Urinary bladder (tissue), 4 donors: ENCODE results near the gene C7orf33. TPM values are rescaled to one million over a fixed set of nuclear protein-coding genes. Genes with fewer than 3 reads are reported as not detected.
"Not testable (repeated sequence)": the region's sequence is repeated elsewhere in the genome, so short reads cannot be mapped to it uniquely, and the experiment has no call there.

Experiments used
- DNase-seq: peaks from one replicate; pipeline ENCODE4 v3.0.0-alpha.2; 2015; ENCODE audit errors: extremely low spot score
- H3K27ac ChIP-seq: one replicate; pipeline ENCODE4 v1.5.1; 2013; ENCODE audit warnings: low read depth, mild to moderate bottlenecking, moderate library complexity
- H3K36me3 ChIP-seq: one replicate; pipeline ENCODE4 v1.6.1; 2013; ENCODE audit warnings: mild to moderate bottlenecking, moderate library complexity; ENCODE audit not compliant: insufficient read depth
- H3K4me1 ChIP-seq: one replicate; pipeline ENCODE4 v1.6.1; 2013; ENCODE audit warnings: mild to moderate bottlenecking, moderate library complexity; ENCODE audit not compliant: insufficient read depth
- H3K4me3 ChIP-seq: one replicate; pipeline ENCODE4 v1.5.1; 2013; ENCODE audit warnings: low read depth, low read length
- WGBS: extraction: QIAGEN DNeasy Blood & Tissue Kit; methylation state at CpG from one replicate; pipeline ENCODE4 v1.1.7; 2013; 5-methylcytosine and 5-hydroxymethylcytosine counted together
- polyA plus RNA-seq: library from polyadenylated mRNA; stranded (reverse); fragments of 200-250 nt; gene quantifications from one replicate; pipeline ENCODE4 v1.2.3, GENCODE V29; 2013
- total RNA-seq: library from RNA; depleted of rRNA; stranded (reverse); fragments of >200 nt; gene quantifications from one replicate; pipeline ENCODE4 v1.2.3, GENCODE V29; 2014
- donor health status: healthy with polysubstance abuse.
- donor health status: healthy.

Gene C7orf33
- total and polyA plus RNA-seq, 2 donors, result not detected

GRCh38 chr7:148588670-148589131 lies 1.9 kb upstream of the C7orf33 start:
- Histone ChIP-seq H3K27ac (no peak overlapping the region), H3K36me3 (no peaks in the 10 kb centered on the region), H3K4me3 (no peak overlapping the region), H3K4me1 (no peaks in the 10 kb centered on the region)
- 77% methylated on average over 13 of the region's 13 CpGs for WGBS
- DNase-seq, result no peak

- Histone ChIP-seq H3K4me1 (no peaks in the 10 kb centered on the region), H3K36me3 (no peaks in the 10 kb centered on the region), H3K4me3 (no peak overlapping the region), H3K27ac (no peak overlapping the region)
- no peak for DNase-seq
- 58% methylated on average over 3 of the region's 3 CpGs for WGBS
Measured at GRCh38 chr7:148589640-148590039, 926 bp upstream of the C7orf33 start.

- H3K4me1 ChIP-seq, DNase-seq, H3K4me3 ChIP-seq, H3K27ac ChIP-seq, H3K36me3 ChIP-seq: not testable (repeated sequence)
- 95% methylated on average over 3 of the region's 3 CpGs for WGBS
Measured at GRCh38 chr7:148596354-148596753, 5.8 kb downstream of the C7orf33 start.

GRCh38 chr7:148598351-148598750 lies 7.8 kb downstream of the C7orf33 start:
- no peak overlapping the region for H3K27ac ChIP-seq
- H3K4me3 ChIP-seq, result no peak overlapping the region
- 62% methylated on average over 3 of the region's 3 CpGs for WGBS
- no peak for DNase-seq
- H3K36me3 ChIP-seq, result no peaks in the 10 kb centered on the region
- H3K4me1 ChIP-seq, result no peaks in the 10 kb centered on the region

GRCh38 chr7:148605350-148605749 lies 14.8 kb downstream of the C7orf33 start:
- DNase-seq, result no peak
- WGBS, result 82% methylated on average over 2 of the region's 2 CpGs
- no peaks in the 10 kb centered on the region for H3K36me3 ChIP-seq
- H3K27ac ChIP-seq, result no peak overlapping the region
- H3K4me3 ChIP-seq, result no peak overlapping the region
- H3K4me1 ChIP-seq, result no peaks in the 10 kb centered on the region

GRCh38 chr7:148607151-148607661 lies 16.6 kb downstream of the C7orf33 start:
- no peaks in the 10 kb centered on the region for H3K36me3 ChIP-seq
- WGBS, result 41% methylated on average over 4 of the region's 4 CpGs
- H3K4me3 ChIP-seq, result no peak overlapping the region
- H3K27ac ChIP-seq, result no peak overlapping the region
- no peak for DNase-seq
- no peaks in the 10 kb centered on the region for H3K4me1 ChIP-seq

- 33% methylated on average over 3 of the region's 3 CpGs for WGBS
- H3K36me3 ChIP-seq, result no peaks in the 10 kb centered on the region
- H3K4me3 ChIP-seq, result no peak overlapping the region
- no peak overlapping the region for H3K27ac ChIP-seq
- H3K4me1 ChIP-seq, result no peaks in the 10 kb centered on the region
- peak; percentile 36 for DNase-seq
Measured at GRCh38 chr7:148609045-148609725, 18.6 kb downstream of the C7orf33 start.

GRCh38 chr7:148611692-148612091 lies 21.1 kb downstream of the C7orf33 start:
- 61% methylated on average over 4 of the region's 4 CpGs for WGBS
- H3K36me3 ChIP-seq, result no peaks in the 10 kb centered on the region
- DNase-seq, result no peak
- H3K4me3 ChIP-seq, result no peak overlapping the region
- no peak overlapping the region for H3K27ac ChIP-seq
- no peaks in the 10 kb centered on the region for H3K4me1 ChIP-seq

GRCh38 chr7:148615085-148615730 lies 24.6 kb downstream of the C7orf33 start:
- no peaks in the 10 kb centered on the region for H3K4me1 ChIP-seq
- no peak overlapping the region for H3K4me3 ChIP-seq
- no peaks in the 10 kb centered on the region for H3K36me3 ChIP-seq
- 70% methylated on average over 6 of the region's 6 CpGs for WGBS
- no peak overlapping the region for H3K27ac ChIP-seq
- DNase-seq, result no peak

GRCh38 chr7:148620749-148621359 lies 30.3 kb downstream of the C7orf33 start:
- WGBS, result 54% methylated on average over 6 of the region's 6 CpGs

GRCh38 chr7:148621563-148621962 lies 31.0 kb downstream of the C7orf33 start:
- no peaks in the 10 kb centered on the region for H3K36me3 ChIP-seq
- no peak for DNase-seq
- no peak overlapping the region for H3K4me3 ChIP-seq
- WGBS, result 89% methylated on average over 1 of the region's 1 CpG
- no peaks in the 10 kb centered on the region for H3K4me1 ChIP-seq
- H3K27ac ChIP-seq, result no peak overlapping the region

More at GRCh38 chr7:148620749-148621359, 30.3 kb downstream of the C7orf33 start:
- Histone ChIP-seq H3K4me1 (no peaks in the 10 kb centered on the region), H3K36me3 (no peaks in the 10 kb centered on the region), H3K27ac (no peak overlapping the region), H3K4me3 (no peak overlapping the region)
- no peak for DNase-seq

GRCh38 chr7:148622887-148623585 lies 32.5 kb downstream of the C7orf33 start:
- DNase-seq, result no peak
- no peak overlapping the region for H3K27ac ChIP-seq
- WGBS, result 57% methylated on average over 8 of the region's 8 CpGs
- H3K4me1 ChIP-seq, result no peaks in the 10 kb centered on the region
- no peaks in the 10 kb centered on the region for H3K36me3 ChIP-seq
- H3K4me3 ChIP-seq, result no peak overlapping the region

- 43% methylated on average over 10 of the region's 10 CpGs for WGBS
- Histone ChIP-seq H3K4me1 (no peaks in the 10 kb centered on the region), H3K36me3 (no peaks in the 10 kb centered on the region), H3K4me3 (no peak overlapping the region), H3K27ac (no peak overlapping the region)
- DNase-seq, result no peak
Measured at GRCh38 chr7:148623586-148624282, 33.2 kb downstream of the C7orf33 start.
